M059J (cell line): ENCODE data around the gene OLFM2. TPM values are rescaled to one million over a fixed set of nuclear protein-coding genes. Genes with fewer than 3 reads are reported as not detected.
"Not testable (repeated sequence)": the region's sequence is repeated elsewhere in the genome, so short reads cannot be mapped to it uniquely, and the experiment has no call there.

Experiments
- DNase-seq: peaks from one replicate; pipeline ENCODE4 v3.0.0-alpha.2; 2012; ENCODE audit warnings: low read depth
- total RNA-seq: library from RNA; depleted of rRNA; stranded (reverse); fragments of >200 nt; shearing (Covaris generic); gene quantifications from 2 replicates; pipeline ENCODE4 v1.2.3, GENCODE V29; 2014

The OLFM2 gene
- total RNA-seq, 1 experiment from 2014 or later: 0.39 TPM

DNA sequence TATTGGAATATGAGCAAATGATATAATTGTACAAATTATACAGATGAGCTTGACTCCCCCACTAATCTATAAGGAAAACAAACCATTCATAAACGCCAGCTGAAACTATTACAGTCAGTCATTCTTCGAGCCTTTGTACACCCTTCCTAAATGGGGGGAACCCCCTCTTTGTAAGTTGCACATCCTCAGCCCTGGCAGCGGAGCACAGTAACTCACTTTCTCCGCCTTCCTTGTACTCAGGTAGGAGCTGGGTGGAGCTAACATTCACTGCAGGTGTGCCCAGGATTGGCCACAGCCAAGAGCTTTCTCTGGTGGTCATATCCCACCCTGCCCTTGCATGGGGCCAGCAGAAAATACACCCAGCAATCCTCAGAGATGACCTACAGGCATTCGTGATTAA lies 72.6 kb downstream of the OLFM2 start:
- no peak for DNase-seq

DNA sequence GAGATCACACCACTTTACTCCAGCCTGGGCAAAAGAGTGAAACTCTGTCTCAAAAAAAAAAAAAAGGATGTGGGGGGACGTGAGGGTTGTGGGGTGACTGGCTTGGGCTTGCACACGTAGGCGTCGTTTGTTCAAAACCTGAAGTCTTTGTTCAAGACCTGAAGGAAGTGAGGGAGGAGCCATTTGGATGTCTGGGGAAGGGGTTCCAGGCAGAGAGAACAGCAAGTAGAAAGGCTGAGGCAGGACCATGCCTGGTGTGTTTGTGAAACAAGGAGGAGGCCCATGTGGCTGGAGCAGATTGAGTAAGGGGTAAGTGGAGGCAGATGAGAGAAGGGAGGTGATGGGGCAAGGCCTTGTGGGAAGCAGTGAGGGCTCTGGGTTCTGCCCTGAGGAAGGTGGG lies 73.4 kb downstream of the OLFM2 start:
- no peak for DNase-seq

DNA sequence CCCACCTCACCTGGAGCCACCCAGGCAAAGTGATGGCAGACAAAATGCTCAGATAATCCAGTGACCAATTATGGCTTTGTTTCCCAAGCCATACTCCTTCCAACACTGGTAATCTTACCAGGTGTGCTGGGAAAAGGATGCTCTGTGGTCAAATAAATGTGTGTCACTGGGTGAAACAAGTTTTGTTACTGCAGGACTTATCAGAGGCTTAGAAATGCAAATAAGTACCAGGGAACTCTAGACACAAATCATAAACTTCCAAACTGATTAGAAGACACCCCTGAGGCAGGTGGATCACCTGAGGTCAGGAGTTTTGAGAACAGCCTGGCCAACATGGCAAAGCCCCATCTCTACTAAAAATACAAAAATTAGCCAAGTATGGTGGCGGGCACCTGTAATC lies 74.8 kb downstream of the OLFM2 start:
- DNase-seq: no peak

DNA sequence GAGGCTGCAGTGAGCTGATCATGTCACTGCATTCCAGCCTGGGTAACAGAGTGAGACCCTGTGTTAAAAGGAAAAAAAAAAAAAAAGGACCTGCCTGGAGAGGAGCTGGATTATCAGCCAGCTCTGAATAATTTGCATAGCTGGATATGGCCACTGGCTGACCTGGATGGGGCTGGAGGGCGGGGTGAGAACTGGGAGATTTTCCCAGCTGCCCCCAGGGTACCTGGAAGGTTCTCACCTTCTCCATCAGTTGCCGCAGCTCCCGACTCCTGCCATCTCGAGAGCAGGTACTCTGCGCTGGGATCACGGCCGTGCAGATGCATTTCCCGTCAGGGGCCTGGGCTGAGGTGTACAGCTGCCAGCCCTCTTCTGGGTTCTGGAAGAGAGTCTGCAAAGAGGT lies 75.9 kb downstream of the OLFM2 start:
- DNase-seq: no peak

DNA sequence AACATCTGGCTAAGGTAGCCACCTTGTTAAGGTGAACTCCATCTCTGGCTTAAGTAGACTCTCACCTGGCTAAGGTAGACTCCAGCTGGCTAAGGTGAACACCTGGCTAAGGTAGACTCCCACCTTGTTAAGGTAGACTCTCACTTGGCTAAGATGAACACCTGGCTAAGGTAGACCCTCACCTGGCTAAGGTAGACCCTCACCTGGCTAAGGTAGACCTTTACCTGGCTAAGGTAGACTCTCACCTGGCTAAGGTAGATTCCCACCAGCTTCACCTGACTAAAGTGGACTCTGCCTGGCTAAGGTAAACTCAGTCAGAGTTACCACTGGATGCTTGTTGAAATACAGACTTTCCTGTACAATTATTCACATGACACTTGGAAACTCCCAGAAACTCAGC lies 77.5 kb downstream of the OLFM2 start:
- DNase-seq: no peak

DNA sequence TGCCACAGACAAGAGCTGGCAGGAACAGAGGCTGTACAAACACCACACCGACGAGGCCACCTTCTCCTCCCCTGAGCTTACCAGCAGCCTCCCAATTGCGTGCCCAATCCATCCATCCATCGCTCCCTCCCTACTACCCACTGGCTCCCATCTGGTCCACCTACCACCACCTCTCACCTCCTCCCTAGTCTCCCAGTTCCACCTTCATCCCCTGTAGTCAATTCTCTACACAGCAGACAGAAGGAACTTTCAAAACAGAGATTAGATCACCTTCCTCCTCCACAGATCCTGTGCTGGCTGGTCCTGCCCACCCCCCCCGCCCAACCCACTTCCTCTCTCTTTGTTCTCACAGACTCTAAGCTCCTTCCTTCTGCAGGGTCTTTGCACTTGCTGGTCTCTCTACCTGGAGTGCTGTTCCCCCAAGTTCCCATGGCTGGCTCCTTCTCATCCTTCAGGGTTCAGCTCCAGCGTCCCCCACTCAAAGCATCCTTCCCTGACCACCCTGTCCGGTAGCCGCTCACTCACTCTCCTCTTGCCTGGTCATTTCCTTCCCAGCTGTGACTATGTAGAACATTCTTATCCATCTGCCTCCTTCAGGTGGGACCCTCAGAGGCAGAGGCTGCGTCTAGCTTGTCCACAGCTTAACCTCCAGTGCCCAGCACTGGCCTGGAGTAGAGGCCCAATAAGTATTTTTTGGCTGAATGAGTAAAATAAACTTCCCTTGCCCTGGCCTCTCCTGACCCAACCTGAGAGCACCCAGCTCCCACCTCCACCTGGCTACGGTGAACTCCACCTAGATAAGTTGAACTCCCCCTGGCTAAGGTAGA lies 78.2 kb downstream of the OLFM2 start:
- no peak for DNase-seq

DNA sequence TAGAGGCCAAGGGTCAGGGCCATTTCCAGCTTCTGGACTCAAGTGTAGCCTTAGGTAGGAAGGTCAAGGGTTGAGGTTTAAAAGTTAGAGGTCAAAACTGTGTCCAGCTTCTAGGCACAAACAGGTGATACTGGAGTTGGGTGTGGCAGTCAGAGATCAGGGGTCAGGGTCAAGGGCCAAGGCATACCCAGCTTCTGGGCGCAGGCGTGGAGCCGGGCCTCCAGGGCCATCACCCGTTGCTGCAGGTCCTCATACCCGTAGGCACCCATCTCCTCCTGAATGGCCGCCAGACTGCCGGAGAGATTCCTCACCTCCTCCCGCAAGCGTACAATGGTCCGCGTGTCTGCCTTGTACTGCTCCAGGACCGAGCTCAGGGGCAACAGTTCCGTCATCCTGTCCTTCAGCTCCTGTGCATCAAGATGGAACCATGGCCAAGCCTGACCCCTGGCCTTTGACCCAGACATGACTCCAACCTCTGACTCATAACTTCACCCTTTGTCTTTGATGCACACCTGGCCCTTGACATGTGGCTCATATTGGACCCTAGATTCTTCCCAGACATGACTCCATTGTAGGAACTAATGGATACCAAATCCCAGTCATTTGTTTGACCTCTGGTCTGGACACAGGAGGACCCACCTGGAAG lies 79.1 kb downstream of the OLFM2 start:
- DNase-seq: no peak

DNA sequence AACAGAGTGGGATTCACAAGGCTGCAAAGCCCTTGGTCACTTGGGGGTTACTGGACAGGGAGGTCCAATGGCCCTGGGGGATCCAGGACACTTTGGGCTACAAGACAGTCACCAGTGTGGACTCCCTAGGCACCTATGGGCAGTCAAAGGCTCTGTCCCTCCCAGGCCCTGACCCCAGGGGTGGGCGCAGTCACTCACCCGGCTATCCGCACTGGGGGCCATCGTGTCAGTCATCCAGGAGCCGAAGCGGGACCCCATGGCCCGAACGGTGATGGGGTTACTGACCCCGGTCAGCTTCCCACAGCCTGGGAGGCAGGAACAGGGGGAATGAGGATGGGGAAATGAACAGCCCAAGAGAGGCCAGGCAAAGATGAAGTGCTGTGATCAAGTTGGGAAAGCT lies 79.7 kb downstream of the OLFM2 start:
- no peak for DNase-seq

DNA sequence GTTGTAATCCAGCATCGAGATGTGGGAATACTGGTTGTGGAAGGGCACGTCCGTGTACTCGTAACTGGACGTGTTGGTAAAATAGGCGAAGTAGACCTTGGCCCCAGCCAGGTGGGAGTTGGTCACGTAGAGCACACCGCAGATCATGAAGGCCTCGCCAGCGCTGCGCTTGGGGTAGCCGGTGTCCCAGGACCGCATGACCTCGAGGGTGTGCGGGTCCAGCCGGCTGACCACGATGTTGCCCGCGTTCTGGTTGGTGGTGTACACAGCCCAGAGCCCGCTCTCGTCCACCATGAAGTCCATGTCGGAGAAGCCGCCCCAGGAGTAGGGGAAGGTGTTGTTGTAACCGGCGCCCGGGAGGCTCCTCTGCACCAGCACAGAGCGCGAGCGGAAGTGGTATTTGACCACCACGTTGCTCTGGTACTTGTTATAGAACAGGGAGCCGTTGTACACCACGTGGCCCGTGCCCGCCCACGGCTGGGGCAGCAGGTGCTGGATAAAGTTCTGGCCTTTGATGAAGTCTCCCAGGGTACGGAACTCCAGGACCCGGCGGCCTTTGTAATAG lies 82.0 kb downstream of the OLFM2 start:
- no peak for DNase-seq

DNA sequence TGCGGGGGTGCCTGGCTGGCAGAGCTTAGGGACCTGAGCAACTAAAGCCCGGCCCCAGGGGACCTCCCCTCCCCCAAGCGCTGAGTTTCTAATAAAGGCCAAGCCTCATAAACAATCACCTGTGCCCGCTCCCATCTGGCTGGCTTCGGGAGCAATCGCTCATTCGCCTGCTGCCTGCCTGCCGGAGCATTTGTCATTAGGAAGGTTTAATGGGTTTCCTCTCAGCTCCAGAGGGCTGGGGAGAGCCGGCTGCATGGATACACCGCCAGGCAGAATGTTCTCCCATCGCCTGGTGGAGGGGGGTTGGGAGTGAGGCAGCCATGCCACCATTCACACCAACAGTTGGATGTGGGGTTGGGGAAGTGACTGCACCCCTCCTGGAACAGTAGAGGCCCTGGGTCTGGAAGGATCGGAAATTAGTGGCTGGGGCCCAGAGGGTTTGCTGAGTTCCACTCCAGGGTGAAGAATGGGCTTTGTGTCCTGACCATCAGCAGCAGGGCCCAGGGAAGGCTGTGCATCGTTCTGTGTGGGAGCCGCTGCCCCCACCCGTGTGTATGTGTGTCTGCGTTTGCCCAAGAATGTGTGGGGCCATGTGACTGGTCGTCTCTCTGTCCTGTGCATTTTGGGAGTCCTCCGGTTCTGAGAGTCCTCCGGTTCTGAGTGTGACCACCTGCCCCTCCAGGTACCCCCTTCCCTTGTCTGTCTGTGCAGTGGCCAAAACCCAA lies 85.9 kb downstream of the OLFM2 start:
- DNase-seq: no peak

DNA sequence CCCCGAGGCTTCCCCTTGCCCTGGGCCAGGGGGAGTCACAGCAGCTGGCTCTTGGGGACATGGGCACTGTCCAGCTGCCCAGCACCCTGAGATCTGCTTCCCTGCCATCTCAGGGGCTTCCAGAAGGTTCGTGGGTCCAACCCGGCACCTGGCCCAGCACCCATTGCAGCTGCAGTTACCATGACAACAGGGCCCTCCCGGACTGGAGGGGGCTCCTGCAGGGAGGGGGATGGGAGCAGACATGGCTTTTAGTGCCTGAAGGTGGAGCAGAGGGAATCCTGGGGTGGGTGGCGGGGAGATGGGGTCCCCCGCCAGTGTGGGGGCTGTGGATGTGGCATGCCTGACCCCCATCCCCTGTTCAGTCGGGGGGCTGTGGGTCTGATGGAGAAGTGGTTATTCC lies 86.5 kb downstream of the OLFM2 start:
- no peak for DNase-seq

DNA sequence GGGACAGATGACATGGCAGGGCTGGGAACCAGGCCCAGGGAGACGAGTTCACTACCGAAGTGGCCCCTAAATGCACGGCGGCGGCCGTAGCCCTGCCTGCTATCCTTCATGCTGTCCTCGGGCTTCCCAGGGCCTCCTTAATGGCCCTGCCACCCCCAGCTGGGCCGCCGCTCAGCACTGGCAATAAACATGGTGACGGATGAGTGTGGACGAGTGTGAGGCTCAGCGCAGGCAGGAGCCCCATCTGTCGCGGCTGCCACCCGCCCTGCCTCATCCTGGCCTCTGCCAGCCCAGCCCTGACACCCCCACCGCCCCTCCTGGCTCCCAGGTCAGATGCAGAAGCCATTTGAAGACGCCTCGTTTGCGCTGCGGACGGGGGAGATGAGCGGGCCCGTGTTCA lies 87.6 kb downstream of the OLFM2 start:
- DNase-seq: no peak

DNA sequence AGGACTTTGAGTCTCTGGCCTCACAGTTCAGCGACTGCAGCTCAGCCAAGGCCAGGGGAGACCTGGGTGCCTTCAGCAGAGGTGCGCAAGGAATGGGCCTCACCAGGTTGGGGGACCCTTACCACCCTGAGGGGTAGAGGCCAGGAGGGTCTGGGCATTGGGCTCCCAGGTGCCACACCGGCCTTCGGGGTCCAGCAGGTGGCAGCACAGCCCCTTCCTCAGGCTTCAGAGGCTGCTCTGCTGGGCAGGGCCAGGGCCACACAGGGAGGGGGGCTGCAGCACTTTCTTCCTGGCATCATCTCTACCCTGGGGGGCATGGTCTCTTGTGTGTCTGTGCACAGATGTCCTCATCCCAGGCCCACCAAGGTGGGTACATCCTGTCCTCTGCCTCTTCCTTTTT lies 88.3 kb downstream of the OLFM2 start:
- DNase-seq: no peak

DNA sequence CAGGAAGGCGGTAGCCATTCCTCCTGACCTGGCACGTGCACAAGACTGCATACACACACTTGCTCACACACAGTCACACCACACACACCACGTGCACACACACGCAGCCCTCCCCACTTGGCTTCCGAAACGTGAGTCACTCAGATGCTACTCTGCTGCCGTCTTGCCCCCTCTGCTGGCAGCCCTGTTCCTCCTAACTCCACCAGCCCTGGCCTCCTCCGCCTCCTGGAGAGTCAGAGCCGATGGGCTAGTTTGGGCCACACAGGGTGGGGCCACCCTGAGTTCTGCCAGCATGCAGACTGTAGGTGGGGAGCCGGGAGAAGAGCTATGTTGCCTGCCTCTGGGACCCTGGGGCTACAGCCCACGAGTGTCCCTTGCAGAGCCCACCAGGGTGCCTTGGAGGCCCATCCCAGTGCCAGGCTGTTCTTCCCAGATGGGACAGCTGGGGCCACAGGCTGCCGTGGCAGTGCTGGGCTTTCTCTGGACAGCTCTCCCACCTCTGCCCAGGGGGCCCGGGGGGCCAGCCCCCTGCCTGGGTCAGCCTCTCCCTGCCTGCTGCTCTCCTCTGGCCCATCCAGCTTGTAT lies 89.1 kb downstream of the OLFM2 start:
- DNase-seq: peak; percentile 62

DNA sequence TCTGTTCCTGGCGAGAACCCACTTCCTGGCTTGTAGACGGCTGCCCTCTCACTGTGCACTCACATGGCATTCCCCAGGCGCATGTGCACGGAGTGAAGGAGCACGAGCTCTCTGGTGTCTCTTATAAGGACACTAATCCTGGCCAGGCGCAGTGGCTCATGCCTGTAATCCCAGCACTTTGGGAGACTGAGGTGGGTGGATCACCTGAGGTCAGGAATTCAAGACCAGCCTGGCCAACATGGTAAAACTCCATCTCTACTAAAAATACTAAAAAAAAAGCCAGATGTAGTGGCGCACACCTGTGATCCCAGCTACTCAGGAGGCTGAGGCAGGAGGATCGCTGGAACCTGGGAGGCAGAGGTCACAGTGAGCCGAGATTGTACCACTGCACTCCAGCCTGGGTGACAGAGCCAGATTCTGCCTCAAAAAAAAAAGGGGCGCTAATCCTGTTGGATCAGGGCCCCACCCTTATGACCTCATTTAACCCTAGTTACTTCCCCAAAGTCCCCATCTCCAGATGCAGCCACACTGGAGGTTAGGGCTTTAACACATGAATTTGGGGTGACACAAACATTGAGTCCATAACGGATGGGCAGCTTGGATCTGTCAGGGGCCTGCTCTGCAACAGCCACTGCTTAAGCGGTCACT lies 92.6 kb downstream of the OLFM2 start:
- DNase-seq: not testable (repeated sequence)

DNA sequence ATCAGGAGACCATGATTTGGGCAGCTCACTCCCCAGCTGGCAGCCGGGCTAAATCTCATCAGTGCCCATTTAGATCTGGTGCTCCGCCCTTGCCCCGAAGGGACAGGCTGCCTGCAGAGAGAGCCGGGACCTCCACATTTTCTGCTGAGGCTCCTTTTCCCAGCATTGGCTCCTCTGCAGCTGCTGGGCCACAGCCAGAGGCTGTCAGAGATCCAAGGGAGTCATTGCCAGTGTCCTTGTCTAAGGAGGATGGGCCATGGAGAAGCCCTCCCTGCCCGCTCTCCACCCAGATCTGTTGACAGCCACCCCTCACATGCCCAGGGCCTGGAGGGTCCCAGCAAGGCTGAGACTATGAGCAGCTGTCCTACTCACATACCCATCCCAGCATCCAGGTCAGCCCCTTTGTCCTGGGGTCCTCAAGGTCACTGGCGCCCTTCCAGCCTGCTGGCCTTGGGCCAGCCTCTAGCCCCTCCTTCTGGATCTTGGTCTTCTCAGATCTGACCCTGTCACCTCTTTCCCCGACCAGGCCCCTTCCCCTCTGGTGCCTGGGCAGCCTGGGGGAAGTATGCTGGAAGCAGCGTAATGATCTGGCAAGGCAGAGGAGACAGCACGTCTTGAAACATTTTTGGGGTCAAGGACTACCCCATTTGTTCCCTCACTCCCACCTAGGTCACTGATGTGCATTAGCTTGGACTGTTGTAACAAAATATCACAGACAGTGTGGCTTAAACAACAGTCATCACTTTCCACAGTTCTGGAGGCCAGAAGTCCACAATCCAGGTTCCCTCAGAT lies 93.3 kb downstream of the OLFM2 start:
- DNase-seq: no peak

DNA sequence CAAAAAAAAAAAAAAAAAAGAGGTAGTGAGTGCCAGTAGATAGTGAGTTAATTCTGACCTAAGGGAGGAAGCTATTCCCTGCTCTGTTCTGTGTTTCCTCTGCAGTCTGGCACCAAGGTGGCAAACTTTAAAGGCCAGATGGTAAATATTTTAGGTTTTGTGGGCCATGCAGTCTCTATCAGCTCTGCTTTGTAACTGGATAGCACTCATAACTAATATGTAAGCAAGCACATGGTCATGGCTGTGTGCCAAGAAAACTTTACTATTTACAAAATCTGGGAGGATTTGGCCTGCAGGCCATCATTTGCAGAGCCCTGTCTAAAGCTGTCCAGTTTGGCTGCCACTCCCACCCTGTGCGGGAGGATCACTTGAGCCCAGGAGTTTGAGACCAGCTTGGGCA lies 96.9 kb downstream of the OLFM2 start:
- DNase-seq: no peak

DNA sequence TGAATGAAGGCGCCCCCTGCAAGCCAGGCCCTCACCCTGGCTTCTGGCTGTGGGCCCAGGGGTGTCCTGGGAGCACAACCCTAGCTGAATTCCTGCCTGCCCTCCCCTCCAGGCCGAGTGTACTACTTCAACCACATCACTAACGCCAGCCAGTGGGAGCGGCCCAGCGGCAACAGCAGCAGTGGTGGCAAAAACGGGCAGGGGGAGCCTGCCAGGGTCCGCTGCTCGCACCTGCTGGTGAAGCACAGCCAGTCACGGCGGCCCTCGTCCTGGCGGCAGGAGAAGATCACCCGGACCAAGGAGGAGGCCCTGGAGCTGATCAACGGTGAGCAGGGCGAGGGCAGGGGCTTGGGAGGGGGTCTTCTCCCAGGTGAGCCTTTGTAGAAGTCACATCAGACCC lies 98.0 kb downstream of the OLFM2 start:
- no peak for DNase-seq

DNA sequence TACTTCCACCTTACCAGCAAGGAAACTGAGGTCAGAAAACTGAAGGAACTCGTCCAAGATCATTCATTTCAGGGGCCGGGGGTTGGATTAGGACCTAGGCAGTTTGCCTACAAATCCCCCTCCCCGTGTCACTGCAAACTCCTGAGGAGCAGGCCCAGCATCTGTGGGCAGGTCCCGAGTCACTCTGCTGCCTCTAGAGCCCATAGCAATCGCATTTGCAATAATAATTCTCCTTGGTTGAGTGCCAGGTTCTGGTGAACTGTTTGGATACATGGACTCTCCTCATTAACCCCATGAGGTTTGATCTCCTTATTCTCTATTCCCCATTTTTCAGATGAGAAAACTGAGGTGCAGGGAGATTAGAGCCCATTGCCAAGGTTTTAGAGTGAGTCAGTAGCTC lies 100.3 kb downstream of the OLFM2 start:
- peak; percentile 53 for DNase-seq

DNA sequence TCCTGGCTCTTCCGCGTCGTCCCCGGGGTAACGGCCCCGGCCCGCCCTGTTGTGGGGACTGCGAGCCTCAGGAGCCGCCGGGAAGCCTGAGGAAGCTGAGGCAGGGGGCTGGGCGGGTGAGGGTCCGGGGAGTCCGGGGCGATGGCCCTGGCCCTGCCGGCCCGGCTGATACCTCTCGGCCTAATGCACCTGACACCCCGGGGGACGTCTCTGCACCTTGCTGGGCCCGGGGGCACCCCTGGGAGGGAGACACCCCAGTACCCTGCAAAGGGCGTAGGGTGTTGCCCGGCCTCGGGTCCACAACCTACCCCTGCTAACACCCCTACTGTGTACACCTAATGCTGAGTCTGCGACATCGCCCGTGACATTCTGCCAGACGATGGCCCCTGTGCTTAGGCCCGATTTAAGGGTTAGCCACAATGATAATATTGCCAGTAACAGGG lies 100.8 kb downstream of the OLFM2 start:
- DNase-seq: no peak
